ENCODE data around the gene TWF2.

The TWF2 gene

GRCh38 chr3:52198643-52199608 lies 40.0 kb downstream of the TWF2 start:
- Histone ChIP-seq H3K4me3 (ENCODE audit: low read length) (peak overlapping the region; percentile 80), H3K4me1 (ENCODE audit: control insufficient read depth, insufficient read depth, low read length) (peaks cover 12% of the 10 kb centered on the region), H3K9ac (ENCODE audit: low read length) (peak overlapping the region; percentile 42), H3K27me3 (ENCODE audit: control insufficient read depth, insufficient read depth, low read length) (no peaks in the 10 kb centered on the region), H3K27ac (ENCODE audit: low read depth, low read length) (no peak overlapping the region), H3K36me3 (ENCODE audit: control insufficient read depth, insufficient read depth, low read length) (peaks cover 16% of the 10 kb centered on the region)

- Histone ChIP-seq H3K27ac (ENCODE audit: low read depth, low read length) (peak within 1 kb of the TSS; percentile 69), H3K4me1 (ENCODE audit: control insufficient read depth, insufficient read depth, low read length) (peaks cover 12% of the 10 kb centered on the region), H3K27me3 (ENCODE audit: control insufficient read depth, insufficient read depth, low read length) (no peaks in the 10 kb centered on the region), H3K4me3 (ENCODE audit: low read length) (peak within 1 kb of the TSS; percentile 80), H3K36me3 (ENCODE audit: control insufficient read depth, insufficient read depth, low read length) (peaks cover 8% of the 10 kb centered on the region), H3K9ac (ENCODE audit: low read length) (peak within 1 kb of the TSS; percentile 42)
Observed at GRCh38 chr3:52197842-52198625, 40.9 kb downstream of the TWF2 start, which contains the start of gene ALAS1. TSS of gene ALAS1 (plus strand) at chr3:52198160. CDS start at chr3:52199242, 1,082 bp downstream.

GRCh38 chr3:52197499-52197841 lies 41.5 kb downstream of the TWF2 start:
- no peaks in the 10 kb centered on the region for H3K27me3 ChIP-seq (ENCODE audit: control insufficient read depth, insufficient read depth, low read length)
- H3K4me1 ChIP-seq (ENCODE audit: control insufficient read depth, insufficient read depth, low read length), result peaks cover 12% of the 10 kb centered on the region
- peak overlapping the region; percentile 72 for H3K4me3 ChIP-seq (ENCODE audit: low read length)
- peak overlapping the region; percentile 69 for H3K27ac ChIP-seq (ENCODE audit: low read depth, low read length)
- H3K36me3 ChIP-seq (ENCODE audit: control insufficient read depth, insufficient read depth, low read length), result peaks cover 2% of the 10 kb centered on the region
- peak overlapping the region; percentile 8 for H3K9ac ChIP-seq (ENCODE audit: low read length)

- no peak overlapping the region for H3K9ac ChIP-seq (ENCODE audit: low read length)
- peak overlapping the region; percentile 72 for H3K4me3 ChIP-seq (ENCODE audit: low read length)
- no peaks in the 10 kb centered on the region for H3K27me3 ChIP-seq (ENCODE audit: control insufficient read depth, insufficient read depth, low read length)
- no peak overlapping the region for H3K27ac ChIP-seq (ENCODE audit: low read depth, low read length)
- H3K4me1 ChIP-seq (ENCODE audit: control insufficient read depth, insufficient read depth, low read length), result peaks cover 12% of the 10 kb centered on the region
- H3K36me3 ChIP-seq (ENCODE audit: control insufficient read depth, insufficient read depth, low read length), result no peaks in the 10 kb centered on the region
Observed at GRCh38 chr3:52196977-52197376, 42.0 kb downstream of the TWF2 start.

GRCh38 chr3:52195823-52196331 lies 43.1 kb downstream of the TWF2 start:
- Histone ChIP-seq H3K4me1 (ENCODE audit: control insufficient read depth, insufficient read depth, low read length) (peaks cover 12% of the 10 kb centered on the region), H3K9ac (ENCODE audit: low read length) (no peak overlapping the region), H3K27ac (ENCODE audit: low read depth, low read length) (no peak overlapping the region)

GRCh38 chr3:52195291-52195597 lies 43.7 kb downstream of the TWF2 start:
- Histone ChIP-seq H3K4me3 (ENCODE audit: low read length) (no peak overlapping the region), H3K9ac (ENCODE audit: low read length) (no peak overlapping the region), H3K36me3 (ENCODE audit: control insufficient read depth, insufficient read depth, low read length) (no peaks in the 10 kb centered on the region), H3K27me3 (ENCODE audit: control insufficient read depth, insufficient read depth, low read length) (no peaks in the 10 kb centered on the region), H3K27ac (ENCODE audit: low read depth, low read length) (no peak overlapping the region), H3K4me1 (ENCODE audit: control insufficient read depth, insufficient read depth, low read length) (peaks cover 12% of the 10 kb centered on the region)

More at GRCh38 chr3:52195823-52196331, 43.1 kb downstream of the TWF2 start:
- no peak overlapping the region for H3K4me3 ChIP-seq (ENCODE audit: low read length)
- no peaks in the 10 kb centered on the region for H3K36me3 ChIP-seq (ENCODE audit: control insufficient read depth, insufficient read depth, low read length)
- H3K27me3 ChIP-seq (ENCODE audit: control insufficient read depth, insufficient read depth, low read length), result no peaks in the 10 kb centered on the region

GRCh38 chr3:52194485-52195290 lies 44.3 kb downstream of the TWF2 start:
- no peaks in the 10 kb centered on the region for H3K27me3 ChIP-seq (ENCODE audit: control insufficient read depth, insufficient read depth, low read length)
- no peak overlapping the region for H3K27ac ChIP-seq (ENCODE audit: low read depth, low read length)
- H3K9ac ChIP-seq (ENCODE audit: low read length), result no peak overlapping the region
- H3K36me3 ChIP-seq (ENCODE audit: control insufficient read depth, insufficient read depth, low read length), result no peaks in the 10 kb centered on the region
- no peak overlapping the region for H3K4me3 ChIP-seq (ENCODE audit: low read length)
- peaks cover 12% of the 10 kb centered on the region for H3K4me1 ChIP-seq (ENCODE audit: control insufficient read depth, insufficient read depth, low read length)

- no peak overlapping the region for H3K27ac ChIP-seq (ENCODE audit: low read depth, low read length)
Observed at GRCh38 chr3:52193065-52193464, 45.9 kb downstream of the TWF2 start.

GRCh38 chr3:52191663-52192062 lies 47.3 kb downstream of the TWF2 start:
- H3K4me1 ChIP-seq (ENCODE audit: control insufficient read depth, insufficient read depth, low read length), result no peaks in the 10 kb centered on the region
- H3K4me3 ChIP-seq (ENCODE audit: low read length), result no peak overlapping the region
- no peak overlapping the region for H3K9ac ChIP-seq (ENCODE audit: low read length)
- H3K36me3 ChIP-seq (ENCODE audit: control insufficient read depth, insufficient read depth, low read length), result no peaks in the 10 kb centered on the region
- H3K27ac ChIP-seq (ENCODE audit: low read depth, low read length), result no peak overlapping the region
- no peaks in the 10 kb centered on the region for H3K27me3 ChIP-seq (ENCODE audit: control insufficient read depth, insufficient read depth, low read length)

More at GRCh38 chr3:52193065-52193464, 45.9 kb downstream of the TWF2 start:
- no peak overlapping the region for H3K9ac ChIP-seq (ENCODE audit: low read length)
- peaks cover 6% of the 10 kb centered on the region for H3K4me1 ChIP-seq (ENCODE audit: control insufficient read depth, insufficient read depth, low read length)
- H3K4me3 ChIP-seq (ENCODE audit: low read length), result no peak overlapping the region
- H3K27me3 ChIP-seq (ENCODE audit: control insufficient read depth, insufficient read depth, low read length), result no peaks in the 10 kb centered on the region
- no peaks in the 10 kb centered on the region for H3K36me3 ChIP-seq (ENCODE audit: control insufficient read depth, insufficient read depth, low read length)

GRCh38 chr3:52190294-52191074 lies 48.5 kb downstream of the TWF2 start:
- Histone ChIP-seq H3K27me3 (ENCODE audit: control insufficient read depth, insufficient read depth, low read length) (no peaks in the 10 kb centered on the region), H3K9ac (ENCODE audit: low read length) (no peak overlapping the region), H3K4me1 (ENCODE audit: control insufficient read depth, insufficient read depth, low read length) (no peaks in the 10 kb centered on the region), H3K27ac (ENCODE audit: low read depth, low read length) (no peak overlapping the region), H3K4me3 (ENCODE audit: low read length) (no peak overlapping the region), H3K36me3 (ENCODE audit: control insufficient read depth, insufficient read depth, low read length) (no peaks in the 10 kb centered on the region)

GRCh38 chr3:52188556-52188955 lies 50.4 kb downstream of the TWF2 start:
- H3K9ac ChIP-seq (ENCODE audit: low read length), result no peak overlapping the region
- no peak overlapping the region for H3K27ac ChIP-seq (ENCODE audit: low read depth, low read length)
- H3K4me1 ChIP-seq (ENCODE audit: control insufficient read depth, insufficient read depth, low read length), result no peaks in the 10 kb centered on the region
- H3K27me3 ChIP-seq (ENCODE audit: control insufficient read depth, insufficient read depth, low read length), result no peaks in the 10 kb centered on the region
- no peak overlapping the region for H3K4me3 ChIP-seq (ENCODE audit: low read length)
- no peaks in the 10 kb centered on the region for H3K36me3 ChIP-seq (ENCODE audit: control insufficient read depth, insufficient read depth, low read length)

All from rectal smooth muscle tissue (tissue), 1 donor.